ENCODE results near the gene TCP11L2.

GRCh38 chr12:106292339-106292738 is 10.2 kb upstream of the TCP11L2 start:
- TF ChIP-seq CTCF (IDR thresholded peaks at IDR 0.05; ENCODE audit: low read depth, low read length, poor library complexity, severe bottlenecking): no peak
- no peak for TF ChIP-seq EZH2phosphoT487 (IDR thresholded peaks at IDR 0.05; ENCODE audit: borderline replicate concordance, low read length)

All from DOHH2 (cell line).